Ascending aorta (tissue), 2 donors: ENCODE measurements around the gene CKAP4. TPM values are rescaled to one million over a fixed set of nuclear protein-coding genes. Genes with fewer than 3 reads are reported as not detected.
A peak's percentile ranks its signal among the peaks of the same experiment; 100 is the strongest.

Experiments
- DNase-seq, 2 donors: peaks; one replicate each; pipeline ENCODE4 v3.0.0-alpha.2; 2019; ENCODE audit warnings: low spot score in 2 of 2
- H3K27ac ChIP-seq, 2 donors: fragments of 200-600 bp; sonication (generic); one replicate each; pipeline ENCODE4 v1.5.1; 2016 to 2017; ENCODE audit warnings: mild to moderate bottlenecking in 1 of 2
- H3K27me3 ChIP-seq: fragments of 200-600 bp; sonication (generic); one replicate; pipeline ENCODE4 v1.5.1; 2017
- H3K36me3 ChIP-seq, 2 donors: fragments of 200-600 bp; sonication (generic); one replicate each; pipeline ENCODE4 v1.5.1; 2016
- H3K4me1 ChIP-seq, 2 donors: fragments of 200-600 bp; sonication (generic); one replicate each; pipeline ENCODE4 v1.5.1; 2016 to 2017; ENCODE audit warnings: mild to moderate bottlenecking in 1 of 2
- H3K4me3 ChIP-seq, 2 donors: fragments of 200-600 bp; sonication (generic); one replicate each; pipeline ENCODE4 v1.5.1; 2016 to 2017; ENCODE audit warnings: mild to moderate bottlenecking in 1 of 2
- H3K9me3 ChIP-seq, 2 donors: fragments of 200-600 bp; sonication (generic); one replicate each; pipeline ENCODE4 v1.5.1; 2016
- intact Hi-C: fragments of 100-400 bp; cut with DNase I; formaldehyde crosslinking; loops from one replicate; pipeline ENCODE4 v1.15.1; 2023
- total RNA-seq: library from RNA; depleted of rRNA; stranded (reverse); fragments of >200 nt; gene quantifications from one replicate; pipeline ENCODE4 v1.1.0, GENCODE V29; 2016
- TF ChIP-seq, protein P1 (sequence below), 3 experiments: fragments of 200-600 bp in 2 of 3; fragments of 450-650 bp in 1 of 3; sonication (generic) in 2 of 3; IDR thresholded peaks; one replicate each; pipeline ENCODE4 v1.5.1; 2016 to 2019; ENCODE audit warnings: antibody characterized with exemption in 3 of 3, mild to moderate bottlenecking in 1 of 3, moderate library complexity in 1 of 3

The CKAP4 gene
- total RNA-seq, 1 donor from 2014 or later: 116 TPM

DNA sequence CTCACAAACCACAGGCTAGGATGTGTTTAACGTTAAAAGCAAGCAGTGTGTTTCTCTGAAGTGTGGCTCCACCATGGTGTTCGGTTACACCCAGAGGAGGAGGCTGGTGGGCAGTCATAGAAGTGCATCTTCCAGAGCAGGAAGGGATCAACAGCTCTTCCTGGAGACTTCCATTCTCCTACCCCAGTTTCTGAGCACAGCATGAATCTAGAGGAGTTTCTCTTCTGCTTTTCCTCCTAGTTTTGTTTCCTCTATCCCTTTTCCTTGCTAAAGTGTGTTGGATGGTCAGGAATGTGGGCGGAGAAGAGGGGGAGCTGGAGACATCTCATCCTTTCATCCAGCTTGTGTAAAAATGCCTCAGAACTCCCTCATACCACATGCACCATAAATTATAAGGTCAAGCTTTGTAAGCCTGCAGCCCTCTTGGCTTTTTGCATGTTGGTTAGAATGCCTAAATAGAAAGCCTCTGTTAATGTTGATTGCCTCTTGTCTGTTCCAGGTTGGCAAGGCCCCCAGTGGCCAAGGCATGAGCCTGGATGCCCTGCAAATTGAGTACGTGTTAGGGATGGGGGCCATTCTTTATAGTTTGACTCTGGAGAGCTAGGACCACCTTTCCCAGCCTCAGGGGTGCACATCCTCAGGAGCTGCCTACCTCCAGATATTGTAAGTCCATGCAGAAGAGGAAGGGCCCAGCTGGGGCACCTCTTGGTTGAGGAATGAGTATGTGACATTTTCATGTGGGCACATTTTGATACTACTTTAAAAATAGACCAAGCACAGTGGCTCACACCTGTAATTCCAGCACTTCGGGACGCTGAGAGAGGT lies 4.0 kb upstream of the CKAP4 start:
- Histone ChIP-seq H3K9me3 (no peaks in the 10 kb centered on the region), H3K4me3 (no peak overlapping the region), H3K27ac (no peak overlapping the region), H3K4me1 (peaks cover 0 to 3% of the 10 kb centered on the region in 2 donors), H3K36me3 (no peaks in the 10 kb centered on the region), H3K27me3 (no peaks in the 10 kb centered on the region)
- TF ChIP-seq, protein P1, sequence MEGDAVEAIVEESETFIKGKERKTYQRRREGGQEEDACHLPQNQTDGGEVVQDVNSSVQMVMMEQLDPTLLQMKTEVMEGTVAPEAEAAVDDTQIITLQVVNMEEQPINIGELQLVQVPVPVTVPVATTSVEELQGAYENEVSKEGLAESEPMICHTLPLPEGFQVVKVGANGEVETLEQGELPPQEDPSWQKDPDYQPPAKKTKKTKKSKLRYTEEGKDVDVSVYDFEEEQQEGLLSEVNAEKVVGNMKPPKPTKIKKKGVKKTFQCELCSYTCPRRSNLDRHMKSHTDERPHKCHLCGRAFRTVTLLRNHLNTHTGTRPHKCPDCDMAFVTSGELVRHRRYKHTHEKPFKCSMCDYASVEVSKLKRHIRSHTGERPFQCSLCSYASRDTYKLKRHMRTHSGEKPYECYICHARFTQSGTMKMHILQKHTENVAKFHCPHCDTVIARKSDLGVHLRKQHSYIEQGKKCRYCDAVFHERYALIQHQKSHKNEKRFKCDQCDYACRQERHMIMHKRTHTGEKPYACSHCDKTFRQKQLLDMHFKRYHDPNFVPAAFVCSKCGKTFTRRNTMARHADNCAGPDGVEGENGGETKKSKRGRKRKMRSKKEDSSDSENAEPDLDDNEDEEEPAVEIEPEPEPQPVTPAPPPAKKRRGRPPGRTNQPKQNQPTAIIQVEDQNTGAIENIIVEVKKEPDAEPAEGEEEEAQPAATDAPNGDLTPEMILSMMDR (IDR thresholded peaks at IDR 0.05): no peak
- no peak for DNase-seq
- intact Hi-C loops: no loop called here

DNA sequence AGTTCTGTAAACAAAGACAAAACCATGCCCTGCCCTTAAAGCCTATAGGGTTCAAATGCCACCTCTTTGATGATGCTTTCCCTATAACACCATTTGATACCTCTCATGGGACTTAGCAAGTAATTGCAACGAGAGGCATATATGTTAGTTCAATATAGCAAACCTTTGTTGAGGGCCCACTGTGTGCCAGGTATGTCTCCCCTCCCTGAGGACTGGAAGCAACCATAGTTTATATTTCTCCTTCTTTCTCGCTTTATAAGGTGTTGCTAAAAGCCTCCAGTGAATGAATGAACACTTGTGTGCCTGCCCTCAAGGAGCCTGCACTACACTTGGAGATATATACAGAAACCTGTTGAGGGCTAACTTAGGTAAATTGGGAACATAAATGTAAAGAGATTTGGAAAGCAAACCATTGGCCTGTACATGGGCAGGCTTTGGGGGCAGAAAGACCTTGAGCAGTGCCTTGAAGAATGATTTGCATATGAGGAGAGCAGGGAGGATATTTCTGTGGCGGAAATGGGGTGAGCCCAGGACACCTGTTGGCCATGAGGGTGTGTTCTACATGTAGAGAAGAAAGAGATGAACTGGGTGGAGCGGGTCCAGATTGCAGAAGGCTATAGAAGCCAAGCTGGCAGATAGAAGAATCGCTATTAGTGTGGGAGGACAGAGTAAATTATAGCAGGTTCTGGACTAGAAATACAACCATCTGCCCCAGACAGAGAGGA lies 1.8 kb upstream of the CKAP4 start:
- peaks cover 3 to 18% of the 10 kb centered on the region in 2 donors for H3K4me1 ChIP-seq
- H3K27ac ChIP-seq: peak overlapping the region; percentile 97 to 99
- peaks cover 0 to under 1% of the 10 kb centered on the region in 2 donors for H3K36me3 ChIP-seq
- H3K9me3 ChIP-seq: no peaks in the 10 kb centered on the region
- TF ChIP-seq, protein P1 (IDR thresholded peaks at IDR 0.05): no peak
- H3K27me3 ChIP-seq: no peaks in the 10 kb centered on the region
- H3K4me3 ChIP-seq: no peak overlapping the region
- DNase-seq: no peak
- intact Hi-C loops: loop anchor here (5.0 kb wide), 2 partner anchors 108 to 843 kb away; partner anchors contain the start of genes CRY1 and POLR3B

DNA sequence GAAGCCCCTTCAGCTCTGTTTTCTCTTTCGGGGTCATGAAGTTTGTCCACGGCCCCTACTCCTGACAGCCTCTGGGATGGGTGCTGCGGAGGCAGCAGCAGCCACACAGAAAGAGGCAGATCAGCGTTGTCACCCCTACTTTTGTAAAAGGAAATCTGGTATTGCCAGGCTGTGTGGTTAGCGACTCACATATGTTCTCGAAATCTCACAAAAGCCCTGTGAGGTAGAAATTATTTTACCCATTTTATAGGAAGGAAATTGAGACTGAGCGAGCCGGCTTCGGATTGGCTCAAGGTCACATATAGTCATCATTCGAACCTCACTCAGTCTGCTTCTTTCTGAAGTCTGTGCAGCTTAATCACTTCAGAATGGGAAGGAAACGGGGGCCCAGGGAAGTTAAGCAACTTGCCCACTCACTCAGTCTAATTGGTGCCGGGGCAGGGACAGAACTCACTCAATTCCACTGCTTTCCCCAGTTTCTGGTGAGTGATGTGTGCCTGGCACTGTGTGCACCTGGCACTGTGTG lies 1.1 kb upstream of the CKAP4 start:
- TF ChIP-seq, protein P1 (IDR thresholded peaks at IDR 0.05): no peak
- H3K9me3 ChIP-seq: no peaks in the 10 kb centered on the region
- peak overlapping the region; percentile 97 to 99 for H3K27ac ChIP-seq
- peak in 1 of 2 donors; percentile 70 for DNase-seq
- H3K27me3 ChIP-seq: no peaks in the 10 kb centered on the region
- intact Hi-C loops: loop anchor here (5.0 kb wide), 2 partner anchors 108 to 843 kb away; partner anchors contain the start of genes CRY1 and POLR3B
- H3K36me3 ChIP-seq: peaks cover 0 to 6% of the 10 kb centered on the region in 2 donors
- H3K4me1 ChIP-seq: peaks cover 3 to 21% of the 10 kb centered on the region in 2 donors
- H3K4me3 ChIP-seq: peak overlapping the region; percentile 90 to 95

DNA sequence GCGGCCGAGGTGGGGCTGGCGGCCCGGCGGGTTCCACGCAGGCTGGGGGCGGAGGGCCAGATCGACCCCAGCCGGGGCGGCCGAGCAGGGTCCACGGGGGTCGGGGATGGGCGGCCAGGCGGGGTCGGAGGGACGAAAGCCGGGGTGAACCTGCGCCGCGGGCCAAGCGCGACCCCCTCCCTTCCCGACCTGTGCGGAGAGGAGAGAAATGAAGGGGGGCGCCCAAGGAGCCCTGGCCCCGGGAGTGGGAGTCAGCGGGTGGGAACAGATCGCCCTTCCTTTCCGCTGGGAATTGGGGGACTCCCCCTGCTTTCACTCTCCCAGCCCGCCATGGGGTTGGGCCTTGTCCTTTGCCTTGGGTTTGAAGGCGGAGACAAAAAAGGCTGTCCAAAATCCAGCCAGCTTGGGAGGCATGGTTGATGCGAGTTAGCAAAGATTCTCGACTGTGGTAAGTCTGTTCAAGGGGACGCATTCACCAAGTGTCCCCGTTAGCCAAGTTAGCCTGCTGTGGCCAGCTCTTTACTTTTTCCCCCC lies 559 bp upstream of the CKAP4 start:
- Histone ChIP-seq H3K36me3 (peaks cover 0 to 11% of the 10 kb centered on the region in 2 donors), H3K27ac (peak overlapping the region; percentile 97 to 99), H3K4me1 (peaks cover 3 to 24% of the 10 kb centered on the region in 2 donors), H3K4me3 (peak overlapping the region; percentile 90 to 95), H3K9me3 (no peaks in the 10 kb centered on the region), H3K27me3 (no peaks in the 10 kb centered on the region)
- TF ChIP-seq, protein P1 (IDR thresholded peaks at IDR 0.05): no peak
- intact Hi-C loops: loop anchor here (5.0 kb wide), 2 partner anchors 109 to 844 kb away; partner anchors contain the start of genes CRY1 and POLR3B
- DNase-seq: peak in 1 of 2 donors; percentile 84
